Peyer's patch (tissue), 4 donors: Measurements from ENCODE around the gene TRIM24.

ENCODE experiments used
- CTCF ChIP-seq, 6 experiments: fragments of 450-650 bp in 4 of 6; fragments of 200-600 bp in 2 of 6; sonication (generic) in 1 of 6; IDR thresholded peaks; one replicate each; pipeline ENCODE4 v1.5.1; 2017 to 2019; ENCODE audit warnings: antibody characterized with exemption in 6 of 6, mild to moderate bottlenecking in 3 of 6, moderate library complexity in 1 of 6
- POLR2A ChIP-seq, 2 donors: fragments of 450-650 bp; IDR thresholded peaks; one replicate each; pipeline ENCODE4 v1.5.1; 2017; ENCODE audit warnings: antibody characterized with exemption in 2 of 2, mild to moderate bottlenecking in 2 of 2, moderate library complexity in 2 of 2

- TF ChIP-seq CTCF (IDR thresholded peaks at IDR 0.05): no peak
- no peak for TF ChIP-seq POLR2A (IDR thresholded peaks at IDR 0.05)
Observed at GRCh38 chr7:138519061-138519798, 59.2 kb downstream of the TRIM24 start.
